GM19099 (cell line): ENCODE data around the gene TSC2.
A peak's percentile ranks its signal among the peaks of the same experiment; 100 is the strongest.

Source experiments
- POLR2A ChIP-seq: IDR thresholded peaks from 3 replicates; pipeline ENCODE4 v1.6.1; 2011; ENCODE audit warnings: low read depth; ENCODE audit not compliant: insufficient read length; ENCODE audit errors: extremely low read depth

The TSC2 gene

DNA sequence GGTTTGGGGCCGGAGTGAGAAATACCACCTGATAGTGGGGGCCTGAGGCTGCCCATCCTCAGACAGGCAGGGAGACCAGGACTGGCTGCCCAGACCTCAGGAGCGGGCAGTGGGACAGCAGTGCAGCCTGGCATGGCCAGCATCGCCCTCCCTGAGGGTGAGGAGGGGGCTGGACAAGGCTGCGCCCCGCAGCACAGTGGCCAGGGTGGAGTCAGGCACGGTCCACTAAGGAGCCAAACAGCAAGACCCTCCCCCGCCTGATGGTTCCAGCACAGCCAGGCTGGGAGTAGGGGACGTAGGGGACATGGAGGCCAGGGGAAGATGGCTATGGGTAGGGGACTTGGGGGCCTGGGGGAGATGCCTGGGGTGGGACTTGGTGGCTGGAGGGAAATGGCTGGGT, 41.5 kb upstream of the TSC2 start:
- no peak for TF ChIP-seq POLR2A

DNA sequence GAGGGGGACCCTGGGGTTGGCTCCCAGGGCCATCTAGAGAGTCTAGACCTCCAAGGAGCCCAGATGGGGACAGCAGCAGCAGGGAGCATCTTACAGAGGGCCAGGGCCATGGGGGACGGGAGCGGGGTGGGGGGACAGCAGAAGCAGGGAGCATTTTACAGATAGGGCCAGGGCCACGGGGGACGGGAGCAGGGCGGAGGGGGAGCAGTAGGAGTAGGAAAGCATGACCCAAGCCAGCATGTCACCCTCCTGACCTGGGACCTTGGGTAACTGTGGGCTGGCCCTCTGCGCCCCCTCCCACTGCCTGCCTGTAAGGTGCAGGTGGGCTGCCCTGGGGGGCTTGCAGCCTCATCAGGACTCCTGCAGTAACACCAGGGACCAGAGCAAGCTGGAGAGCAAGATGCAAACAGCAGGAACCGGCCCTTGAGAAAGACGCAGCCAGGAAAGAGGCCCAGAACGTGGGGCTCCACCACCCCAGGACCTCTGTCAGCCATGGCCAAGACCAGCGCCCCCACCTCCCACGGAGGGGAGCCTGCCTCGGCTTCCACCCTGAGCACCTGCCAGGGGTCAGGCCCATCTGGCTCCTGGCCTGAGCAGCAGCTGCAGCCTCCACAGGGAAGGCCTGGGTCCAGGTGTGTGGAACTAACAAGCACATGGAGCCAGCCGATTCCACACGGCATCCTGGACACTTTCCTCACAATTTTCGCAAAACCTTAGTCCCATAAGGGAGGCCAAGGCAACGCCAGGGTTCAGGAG, 40.5 kb upstream of the TSC2 start:
- no peak for TF ChIP-seq POLR2A

DNA sequence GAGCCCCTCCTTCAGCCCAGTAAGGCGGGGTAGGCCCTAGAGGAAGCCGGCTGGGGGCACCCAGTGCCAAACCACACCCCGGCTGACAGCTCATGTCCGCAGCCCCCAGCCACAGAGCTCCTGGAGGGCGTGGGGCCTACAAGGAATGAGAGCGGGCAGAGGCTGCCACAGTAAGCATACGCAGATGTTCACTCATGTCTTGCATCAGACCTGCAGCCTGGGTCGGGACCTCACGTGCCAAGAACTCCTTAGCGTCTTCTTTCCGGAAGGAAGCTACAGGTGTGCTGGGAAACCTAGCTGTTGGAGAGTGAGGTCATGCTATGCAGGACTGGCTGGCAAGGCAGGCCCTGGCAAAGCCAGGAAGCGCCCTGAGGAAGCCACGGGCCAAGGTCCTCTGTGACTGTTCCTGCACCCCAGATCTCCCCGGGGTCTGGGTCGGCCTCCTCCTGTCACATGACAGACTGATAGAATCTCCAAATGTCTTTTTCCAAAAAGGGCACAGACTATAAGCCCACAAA, 39.7 kb upstream of the TSC2 start:
- TF ChIP-seq POLR2A: no peak

DNA sequence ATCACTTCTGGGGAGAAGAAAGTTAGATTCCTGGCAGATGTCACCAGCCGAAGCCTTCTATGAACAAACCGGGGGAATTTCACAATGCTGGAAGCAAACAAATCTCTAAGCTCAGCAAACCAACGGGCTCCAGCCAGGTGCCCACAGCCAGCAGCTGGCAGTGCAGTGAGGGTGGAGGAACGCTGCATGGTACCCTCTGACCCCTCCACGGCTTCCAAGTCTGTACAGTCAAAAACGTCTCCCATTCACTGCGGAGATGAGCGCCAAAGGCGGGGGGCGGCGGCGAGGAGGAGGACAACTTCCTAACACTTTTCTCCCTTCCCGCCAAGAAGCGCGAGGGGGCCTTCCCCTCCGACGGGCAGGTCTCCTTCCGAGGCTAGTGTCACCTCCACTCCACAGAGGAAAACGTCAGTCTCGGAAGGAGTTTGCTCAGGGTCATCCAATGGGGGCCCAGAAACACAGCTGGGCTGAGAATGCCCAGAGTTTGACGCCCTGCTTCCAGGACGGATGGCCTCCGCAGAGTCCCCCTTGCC, 39.1 kb upstream of the TSC2 start:
- TF ChIP-seq POLR2A: no peak

DNA sequence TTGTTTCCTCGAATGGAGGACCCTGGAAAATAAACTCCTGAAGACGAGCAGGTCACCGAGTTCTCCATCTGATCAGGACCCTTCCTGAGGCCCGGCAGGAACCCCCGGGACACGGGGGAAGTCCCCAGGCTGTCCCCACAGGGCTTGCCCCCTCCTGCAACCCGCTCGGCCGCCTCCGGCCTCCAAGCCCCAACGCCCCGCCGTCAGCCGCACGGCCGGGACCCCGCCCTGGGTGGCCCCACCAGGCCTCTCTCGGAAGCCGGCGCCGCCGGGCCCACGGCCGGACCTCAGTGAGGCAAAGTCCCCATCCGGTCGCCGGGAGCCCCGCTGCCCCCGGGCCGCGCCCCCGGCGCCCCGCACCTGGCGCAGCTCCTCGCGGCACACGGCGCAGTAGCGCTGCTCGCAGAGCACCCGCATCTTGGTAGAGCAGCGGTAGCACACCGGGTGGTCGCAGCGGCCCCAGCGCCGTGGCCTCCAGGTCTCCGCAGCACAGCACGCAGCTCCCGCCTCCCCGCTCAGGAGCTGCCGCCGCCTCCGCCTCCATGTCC, 38.5 kb upstream of the TSC2 start:
- no peak for TF ChIP-seq POLR2A

DNA sequence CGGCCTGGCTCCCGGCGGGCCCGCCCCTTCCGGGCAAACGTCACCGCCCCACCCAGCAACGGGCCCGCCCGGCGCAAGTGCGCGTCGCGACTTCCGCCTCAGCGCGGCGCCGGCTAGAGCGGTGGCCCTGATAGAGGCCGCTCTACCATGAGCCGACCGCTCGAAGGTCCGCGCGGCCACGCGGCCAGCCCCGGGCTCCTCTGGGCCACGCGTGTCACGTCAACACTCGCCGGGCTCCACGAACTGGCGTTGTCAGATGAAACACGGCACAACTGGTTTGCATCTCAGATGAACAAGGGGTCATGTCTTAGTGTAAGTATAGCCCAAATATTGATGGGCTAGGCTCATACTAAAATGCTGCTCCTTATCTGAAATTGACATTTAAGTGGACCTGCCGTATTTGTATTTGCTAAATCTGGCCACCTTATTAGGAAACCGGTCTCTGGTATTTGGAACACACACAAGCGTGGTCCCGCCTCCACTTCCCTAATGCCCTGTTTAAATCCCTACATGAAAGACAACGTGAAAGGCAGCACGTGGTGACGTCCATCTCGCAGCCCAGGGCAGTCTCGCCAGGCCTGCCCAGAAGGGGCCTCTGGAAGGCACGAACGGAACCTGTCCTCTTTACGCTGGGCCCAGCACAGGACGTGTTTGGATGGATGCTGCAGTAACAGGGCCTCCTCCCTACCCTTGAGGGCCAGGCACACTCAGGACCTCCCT, 37.8 kb upstream of the TSC2 start, which contains the start of gene ZNF598:
ZNF598 (minus strand) TSS at position 31 of the 720 bp plus-strand sequence.
- TF ChIP-seq POLR2A: peak; percentile 96

DNA sequence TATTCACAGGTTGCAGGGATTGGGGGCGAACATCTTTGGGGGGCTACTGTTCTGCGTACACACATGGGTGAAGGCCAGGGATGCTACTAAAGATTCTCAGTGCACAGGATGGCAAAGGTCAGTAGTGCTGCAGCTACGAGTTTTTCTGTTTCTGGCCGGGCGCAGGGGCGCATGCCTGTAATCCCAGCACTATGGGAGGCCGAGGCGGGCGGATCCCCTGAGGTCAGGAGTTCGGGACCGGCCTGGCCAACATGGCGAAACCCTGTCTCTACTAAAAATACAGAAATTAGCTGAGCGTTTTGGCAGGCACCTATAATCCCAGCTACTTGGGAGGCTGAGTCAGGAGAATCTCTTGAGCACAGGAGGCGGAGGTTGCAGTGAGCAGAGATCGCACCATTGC, 34.3 kb upstream of the TSC2 start:
- TF ChIP-seq POLR2A: no peak

DNA sequence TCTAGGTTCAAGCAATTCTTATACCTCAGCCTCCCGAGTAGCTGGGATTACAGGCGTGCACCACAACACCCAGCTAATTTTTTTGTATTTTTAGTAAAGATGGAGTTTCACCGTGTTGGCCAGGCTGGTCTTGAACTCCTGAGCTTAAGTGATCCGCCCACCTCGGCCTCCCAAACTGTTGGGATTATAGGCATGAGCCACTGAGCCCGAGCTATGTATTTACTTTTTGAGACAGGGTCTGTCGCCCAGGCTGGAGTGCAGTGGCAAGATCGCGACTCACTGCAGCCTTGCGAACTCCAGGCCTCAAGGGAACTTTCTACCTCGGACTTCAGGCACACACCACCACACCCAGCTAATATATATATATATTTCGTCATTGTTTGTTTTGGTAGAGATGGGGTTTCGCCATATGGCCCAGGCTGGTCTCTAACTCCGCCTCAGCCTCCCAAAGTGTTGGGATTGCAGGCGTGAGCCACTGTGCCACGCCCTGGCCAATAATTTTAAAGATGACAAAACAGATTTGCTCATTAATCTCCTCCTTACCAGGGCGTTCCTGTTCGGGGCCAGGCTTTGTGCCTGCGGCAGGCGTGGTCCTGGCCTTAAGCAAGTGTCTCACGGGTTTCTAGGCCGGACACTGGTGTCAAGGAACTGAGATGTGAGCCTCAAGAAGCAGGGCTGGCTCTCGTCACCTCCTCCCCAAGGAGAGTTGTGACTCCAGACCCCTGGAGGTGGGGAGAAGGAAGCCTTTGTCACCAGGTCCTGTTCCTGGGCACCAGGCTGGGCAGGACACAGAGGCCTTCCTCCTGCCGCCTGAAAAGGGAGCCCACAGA, 32.5 kb upstream of the TSC2 start:
- TF ChIP-seq POLR2A: no peak

DNA sequence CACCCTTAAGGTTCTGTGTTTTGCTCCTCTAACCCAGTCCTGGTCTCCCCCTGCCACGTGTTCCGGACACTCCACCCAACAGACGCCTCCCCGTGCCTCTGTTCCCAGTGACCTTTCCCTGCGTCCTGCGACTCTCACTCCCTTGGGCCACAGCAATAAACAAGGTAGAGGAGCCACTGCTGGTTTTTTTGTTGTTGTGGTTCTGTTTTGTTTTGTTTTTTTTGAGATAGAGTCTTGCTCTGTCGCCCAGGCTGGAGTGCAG, 31.9 kb upstream of the TSC2 start:
- TF ChIP-seq POLR2A: no peak

DNA sequence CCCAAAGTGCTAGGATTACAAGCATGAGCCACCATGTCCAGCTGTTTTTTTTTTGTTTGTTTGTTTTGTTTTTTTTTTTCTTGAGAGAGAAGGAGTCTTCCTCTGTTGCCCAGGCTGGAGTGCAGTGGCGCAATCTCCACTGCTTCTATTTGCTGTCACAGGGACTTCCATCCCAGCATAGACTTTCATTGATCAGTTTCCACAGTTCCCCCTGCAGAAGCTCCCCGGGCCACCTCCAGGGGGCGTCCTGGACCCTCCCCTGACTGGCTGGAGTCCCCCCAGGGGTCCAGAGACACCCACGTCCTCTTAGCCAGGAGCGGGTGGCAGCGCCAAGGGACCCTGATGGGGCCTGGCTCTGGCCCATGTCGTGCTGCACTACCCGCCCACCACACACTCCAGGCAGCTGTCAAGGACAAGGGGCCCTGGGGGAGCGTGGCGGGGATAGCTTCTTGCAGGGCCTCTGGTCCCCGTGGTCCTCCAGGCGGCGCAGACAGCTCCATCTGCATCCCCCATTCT, 31.3 kb upstream of the TSC2 start:
- no peak for TF ChIP-seq POLR2A

DNA sequence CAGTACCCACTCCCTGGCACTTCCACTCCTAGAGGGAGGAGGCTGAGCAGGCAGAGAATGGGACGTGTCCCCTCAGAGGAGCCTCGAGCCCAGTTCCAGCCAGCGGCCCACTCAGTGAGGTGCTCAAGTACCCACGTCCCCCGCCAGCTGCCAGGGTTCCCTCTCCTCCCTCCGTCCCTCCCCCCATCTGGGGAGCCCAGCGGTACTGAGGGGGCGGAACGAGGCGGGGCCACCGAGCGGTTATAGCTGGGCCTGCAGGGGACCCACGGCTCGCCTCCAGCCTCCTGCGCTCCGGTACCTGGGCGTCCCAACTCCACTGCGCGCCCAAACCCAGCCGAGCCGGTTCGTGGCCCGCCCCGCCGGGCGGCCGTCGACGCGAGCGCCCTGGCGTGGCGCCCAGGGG, 28.3 kb upstream of the TSC2 start, which contains the start of gene NPW:
NPW (plus strand) TSS at position 268 of the 403 bp plus-strand sequence.
- TF ChIP-seq POLR2A: no peak

DNA sequence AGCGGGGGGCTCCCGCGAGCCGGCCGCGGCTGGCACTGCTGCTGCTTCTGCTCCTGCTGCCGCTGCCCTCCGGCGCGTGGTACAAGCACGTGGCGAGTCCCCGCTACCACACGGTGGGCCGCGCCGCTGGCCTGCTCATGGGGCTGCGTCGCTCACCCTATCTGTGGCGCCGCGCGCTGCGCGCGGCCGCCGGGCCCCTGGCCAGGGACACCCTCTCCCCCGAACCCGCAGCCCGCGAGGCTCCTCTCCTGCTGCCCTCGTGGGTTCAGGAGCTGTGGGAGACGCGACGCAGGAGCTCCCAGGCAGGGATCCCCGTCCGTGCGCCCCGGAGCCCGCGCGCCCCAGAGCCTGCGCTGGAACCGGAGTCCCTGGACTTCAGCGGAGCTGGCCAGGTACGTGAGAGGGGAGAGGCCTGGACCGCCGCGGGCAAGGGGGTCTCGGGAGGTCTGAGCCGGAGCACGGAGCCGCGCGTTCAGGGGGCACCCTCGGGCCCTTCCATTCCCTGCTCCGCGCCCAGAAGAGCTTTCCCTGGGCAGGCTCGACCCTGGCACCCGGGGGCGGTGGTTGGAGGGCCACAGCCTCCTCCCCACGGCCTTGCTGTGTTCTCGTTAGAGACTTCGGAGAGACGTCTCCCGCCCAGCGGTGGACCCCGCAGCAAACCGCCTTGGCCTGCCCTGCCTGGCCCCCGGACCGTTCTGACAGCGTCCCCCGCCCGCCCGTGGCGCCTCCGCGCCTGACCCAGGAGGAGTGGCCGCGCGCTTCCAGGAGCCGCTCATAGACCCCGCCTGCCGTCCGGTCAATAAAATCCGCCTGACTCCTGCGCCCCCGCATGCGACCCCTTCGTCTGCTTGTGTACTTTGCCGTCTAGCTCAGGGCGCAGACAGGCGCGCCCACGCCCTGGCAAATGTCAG, 27.6 kb upstream of the TSC2 start:
- TF ChIP-seq POLR2A: no peak

DNA sequence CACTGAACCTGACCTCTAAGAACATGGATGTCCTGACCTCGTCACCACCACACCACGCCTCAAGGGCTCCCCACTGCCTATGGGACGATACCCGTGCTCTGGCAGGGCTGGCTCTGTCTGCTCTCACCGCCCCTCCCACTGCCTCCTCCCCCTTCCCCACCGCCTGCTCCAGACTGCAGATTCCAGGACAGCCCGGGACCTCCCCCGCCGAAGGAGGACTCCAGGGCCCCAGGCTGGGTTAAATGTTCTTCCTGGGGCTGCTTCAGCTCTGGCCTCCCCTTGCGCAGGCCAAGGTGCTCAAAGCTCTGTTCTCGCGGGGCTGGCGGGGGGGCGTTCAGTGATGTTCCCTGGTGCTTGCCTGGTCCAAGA, 25.1 kb upstream of the TSC2 start:
- TF ChIP-seq POLR2A: no peak
